DMS53 treated with DMSO at 0.1 percent for 48 hours (cell line): Measurements from ENCODE around the gene NGF.

Source experiments
- DNase-seq: peaks from one replicate; lab custom pipeline; 2025; ENCODE audit not compliant: unreplicated experiment; lab: John Stamatoyannopoulos, UW

NGF gene

DNA sequence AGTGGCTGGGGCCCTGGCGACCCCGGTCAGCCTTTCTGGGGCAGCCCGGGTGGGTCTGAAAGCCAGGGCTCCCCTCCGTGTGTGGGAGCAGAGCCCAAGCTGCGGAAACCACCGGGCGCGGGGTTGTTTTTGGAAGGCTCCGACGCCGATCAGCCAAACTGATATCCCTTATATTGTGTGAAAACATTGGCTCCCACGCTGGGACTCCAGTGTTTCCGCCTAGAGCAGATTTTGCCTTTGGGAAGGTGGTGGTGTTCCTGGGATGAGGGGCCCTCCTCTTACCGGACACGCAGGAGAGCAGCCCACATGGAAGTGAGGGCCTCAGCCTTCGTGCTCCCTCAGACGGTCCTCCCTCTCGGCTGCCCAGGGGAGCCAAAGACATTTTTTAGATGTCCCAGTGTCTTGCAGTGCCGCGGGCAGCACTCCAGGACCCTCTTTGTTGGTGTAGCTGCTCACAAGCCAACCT is 54.3 kb downstream of the NGF start:
- no peak for DNase-seq

DNA sequence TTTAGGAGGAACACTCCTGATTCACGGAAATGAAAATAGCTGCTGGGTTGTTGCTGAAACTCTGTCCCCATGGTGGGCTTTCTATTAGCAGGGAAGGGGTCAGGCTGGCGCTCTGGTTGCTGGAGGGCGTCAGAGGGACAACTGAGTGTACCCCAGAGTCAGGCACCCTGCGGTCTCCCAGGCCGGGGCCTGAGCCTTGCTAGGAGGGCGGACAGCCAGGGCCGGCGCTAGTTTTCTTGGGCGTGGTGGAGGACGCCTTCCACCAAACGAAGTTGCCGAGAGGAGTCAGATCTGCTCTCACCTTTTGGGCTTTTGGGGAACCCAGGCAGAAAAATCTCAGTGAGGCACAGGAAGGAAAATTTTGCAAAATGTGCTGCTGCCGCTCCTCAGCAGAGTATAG is 54.8 kb downstream of the NGF start:
- no peak for DNase-seq

DNA sequence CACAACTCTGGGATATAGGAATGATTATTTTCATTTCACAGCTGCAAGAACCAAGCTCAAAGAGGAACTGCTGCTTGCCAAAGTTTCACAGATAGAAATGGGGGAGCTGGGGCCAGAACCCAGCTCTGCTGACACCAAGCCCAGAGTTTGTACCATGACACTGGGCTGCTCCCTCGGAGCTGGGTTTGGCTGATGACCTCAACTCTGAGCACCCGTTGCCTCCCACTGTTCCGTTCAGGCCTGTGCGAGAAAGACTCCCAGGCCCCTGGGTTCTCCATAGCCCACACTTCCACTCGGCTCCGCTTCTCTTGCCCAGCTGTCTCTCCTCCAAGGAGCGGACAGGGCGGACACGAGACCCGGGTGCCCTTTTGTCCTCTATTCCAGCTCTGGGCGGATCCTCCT is 55.2 kb downstream of the NGF start:
- DNase-seq, result no peak

DNA sequence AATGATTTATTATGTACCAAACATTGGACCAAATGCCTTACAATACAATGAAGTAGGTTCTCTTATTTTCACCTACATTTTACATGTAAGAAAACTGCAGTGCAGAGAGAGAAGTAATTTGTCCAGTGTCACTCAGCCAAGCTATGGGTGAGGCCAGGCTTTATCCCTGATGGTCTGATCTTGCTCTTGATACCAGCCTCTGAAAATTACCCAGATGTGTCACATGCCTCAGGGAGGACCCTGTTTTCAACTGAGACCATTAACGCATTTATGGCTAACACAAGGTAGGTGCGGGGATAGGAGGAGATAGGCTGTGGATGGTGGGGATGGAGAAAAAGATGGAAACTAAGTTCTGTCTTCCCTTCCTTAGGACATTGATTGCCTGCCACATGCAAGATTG is 56.9 kb downstream of the NGF start:
- no peak for DNase-seq

DNA sequence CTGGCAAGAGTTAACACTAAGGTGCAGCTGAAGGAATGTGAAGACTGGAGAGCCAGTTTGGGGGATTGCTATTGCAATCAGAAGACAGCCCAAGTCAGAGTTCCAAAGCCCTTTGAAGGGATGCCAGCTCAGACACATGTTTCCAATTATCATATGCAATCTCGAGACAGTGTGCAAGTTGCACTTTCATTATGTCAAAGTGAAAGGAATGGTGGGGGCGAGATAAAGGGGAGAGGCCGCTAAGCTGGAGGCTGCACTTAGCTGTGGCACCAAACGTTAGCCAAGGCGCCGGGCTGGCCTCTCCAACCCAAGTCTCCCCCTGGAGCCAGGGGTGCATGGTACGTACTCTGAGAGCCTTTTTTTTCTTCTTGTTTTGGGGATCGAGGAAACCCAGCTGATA is 58.0 kb downstream of the NGF start:
- DNase-seq, result no peak

DNA sequence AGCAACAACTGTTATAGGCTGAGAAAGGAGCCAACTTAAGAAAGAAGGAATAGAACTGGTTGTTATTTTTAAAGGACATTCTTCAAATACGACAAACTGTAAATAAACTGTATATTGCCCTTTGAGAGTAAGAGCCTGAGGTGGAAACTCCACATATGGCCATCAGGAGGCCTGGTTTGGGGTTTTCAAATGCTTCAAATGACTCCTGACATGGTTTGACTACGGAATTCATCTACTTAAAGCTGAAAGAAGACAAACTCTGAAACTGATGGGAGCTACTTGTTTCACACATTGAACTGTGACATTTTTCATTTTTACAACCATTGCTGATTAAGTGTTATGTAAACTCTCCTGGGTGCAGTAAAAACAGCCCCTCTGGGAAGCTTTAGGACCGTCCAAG is 59.8 kb downstream of the NGF start:
- no peak for DNase-seq

DNA sequence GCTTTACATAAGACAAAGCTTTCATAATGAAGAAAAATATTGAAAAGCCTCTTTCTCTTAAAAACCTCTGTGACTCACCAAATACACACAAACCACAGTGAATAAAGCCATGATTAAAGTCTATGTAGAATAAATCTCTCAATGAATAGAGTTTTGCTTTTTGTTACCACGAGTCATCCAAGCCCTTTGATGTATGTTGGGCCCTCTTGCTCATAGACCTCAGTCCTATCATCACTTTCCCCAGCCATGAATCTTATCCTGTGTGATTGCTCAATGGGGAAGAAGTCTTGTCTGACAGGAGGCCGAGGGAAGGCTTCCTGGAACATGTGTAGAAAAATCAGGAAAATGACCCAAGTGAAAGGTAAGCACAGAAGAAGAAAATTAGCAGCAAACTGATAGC is 60.8 kb downstream of the NGF start:
- DNase-seq, result no peak

DNA sequence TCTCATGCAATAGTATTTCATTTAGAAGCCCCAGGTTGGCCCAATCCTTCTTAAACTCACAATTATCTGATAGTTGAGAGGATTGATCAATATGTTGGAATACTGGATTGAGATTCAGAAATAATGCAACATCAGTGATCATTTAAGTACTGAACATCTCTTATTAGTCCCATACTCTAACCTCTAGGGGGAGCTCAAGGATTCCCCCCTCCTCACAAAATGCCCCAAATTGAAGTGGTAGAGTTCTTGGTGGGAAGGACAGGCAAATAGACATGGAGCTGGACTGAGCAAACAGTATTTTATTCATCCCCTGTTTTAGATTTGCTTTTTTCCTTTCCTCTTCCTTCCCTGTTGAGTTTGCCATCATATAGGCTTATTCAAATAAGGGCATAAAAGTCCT is 62.8 kb downstream of the NGF start:
- peak; percentile 55 for DNase-seq

DNA sequence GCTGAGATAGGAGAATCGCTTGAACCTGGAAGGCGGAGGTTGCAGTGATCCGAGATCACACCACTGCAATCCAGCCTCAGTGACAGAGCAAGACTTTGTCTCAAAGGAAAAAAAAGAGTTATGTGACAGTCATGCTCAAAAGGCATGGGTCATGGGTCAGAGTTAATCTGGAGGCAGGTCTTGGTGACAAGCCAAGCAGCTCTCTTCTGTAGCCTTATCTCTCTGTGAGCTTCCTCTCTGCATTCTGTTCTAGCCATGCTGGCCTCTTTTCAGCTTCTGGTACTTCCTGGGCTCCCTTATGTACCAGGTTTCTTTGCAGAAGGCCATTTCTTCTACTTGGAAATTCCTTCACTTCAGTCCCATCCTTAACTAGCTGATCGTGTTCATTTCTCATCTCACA is 63.6 kb downstream of the NGF start:
- no peak for DNase-seq

DNA sequence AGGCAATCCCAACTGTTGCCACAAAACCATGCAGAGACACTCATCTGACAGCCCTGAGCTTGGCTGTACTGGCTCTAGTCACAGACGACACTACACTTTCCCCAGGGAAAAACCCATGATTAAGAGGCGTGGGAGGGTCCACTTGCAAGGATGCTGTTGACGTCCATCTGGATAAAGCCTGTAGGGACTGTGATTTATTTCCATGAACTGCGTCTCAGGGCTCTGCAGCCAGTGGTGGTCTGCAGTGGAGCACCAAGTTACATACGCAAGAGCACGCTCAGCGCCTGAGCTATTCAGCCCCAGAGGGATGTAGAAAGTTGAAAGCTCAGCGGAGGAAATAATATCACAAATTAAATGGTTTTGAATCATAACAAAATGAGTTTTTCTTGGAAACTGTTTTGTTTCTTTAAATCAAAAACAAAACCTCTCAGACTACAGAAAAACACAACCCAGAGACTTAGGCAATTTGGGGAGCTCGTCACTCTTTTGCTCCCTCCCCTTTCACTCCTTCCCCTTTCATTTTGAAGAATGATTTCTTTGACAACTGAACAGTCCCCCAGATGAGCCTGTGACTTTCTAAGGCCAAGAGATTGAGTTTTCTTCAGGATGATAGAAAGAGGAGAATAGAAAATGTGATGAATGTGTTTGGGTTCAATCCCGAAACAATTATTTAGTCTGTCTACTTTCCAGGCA is 71.2 kb downstream of the NGF start:
- DNase-seq, result no peak

DNA sequence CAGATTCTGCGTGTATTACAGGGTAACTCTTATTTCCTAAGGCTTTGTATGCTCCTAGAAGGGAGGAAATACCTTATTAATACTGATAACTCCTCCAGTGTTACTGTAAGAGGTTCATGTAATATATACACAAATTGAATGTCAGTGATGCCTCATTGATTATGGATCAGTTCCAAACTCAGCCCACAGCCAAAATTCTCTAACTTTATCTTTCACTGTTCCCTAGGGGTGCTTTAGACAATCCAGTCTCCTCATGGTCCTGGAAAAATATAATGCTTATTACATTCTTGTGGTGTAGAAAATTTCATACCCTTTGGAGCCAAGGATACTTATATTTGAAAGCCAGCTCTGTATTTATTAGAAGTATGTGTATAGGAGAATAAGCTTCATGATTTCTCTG is 73.0 kb downstream of the NGF start:
- no peak for DNase-seq

DNA sequence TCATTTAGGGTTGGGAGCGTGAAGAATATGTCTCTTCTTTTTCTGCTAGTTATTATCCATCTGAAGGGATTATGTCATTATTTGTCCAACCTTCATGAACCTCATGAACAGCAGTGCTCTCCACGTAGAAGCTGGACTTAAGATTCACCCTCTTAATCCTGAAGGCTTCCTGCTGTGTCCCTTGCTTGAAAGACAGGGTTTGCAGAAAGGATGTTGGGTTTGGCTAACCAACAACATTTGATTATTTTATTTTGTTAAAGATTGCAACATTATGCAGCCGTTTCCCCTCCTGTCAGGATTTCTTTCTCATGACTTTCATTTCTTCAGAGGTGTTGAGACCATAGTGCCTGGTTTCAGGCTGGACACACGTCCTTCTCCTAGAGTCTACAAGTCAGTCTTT is 75.2 kb downstream of the NGF start:
- DNase-seq, result no peak

DNA sequence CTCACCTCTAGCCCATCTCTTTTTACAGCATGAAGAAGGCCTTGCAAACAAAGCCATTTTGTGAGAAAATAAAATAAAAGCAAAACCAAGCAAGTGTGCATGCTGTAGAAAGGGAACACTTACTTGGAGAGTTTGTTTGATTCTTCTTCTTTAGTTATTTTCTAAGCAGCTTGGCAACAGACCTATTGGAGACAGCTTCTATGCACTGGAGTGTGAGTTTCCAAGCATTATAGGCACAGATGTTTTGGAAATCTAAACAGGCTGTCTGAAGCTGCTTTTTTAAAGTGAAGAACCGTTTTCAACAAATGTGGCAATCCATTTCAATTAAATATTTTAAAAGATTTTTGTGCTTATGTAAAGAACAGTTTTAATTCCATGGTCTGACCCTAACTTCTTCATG is 76.6 kb downstream of the NGF start:
- DNase-seq, result no peak

DNA sequence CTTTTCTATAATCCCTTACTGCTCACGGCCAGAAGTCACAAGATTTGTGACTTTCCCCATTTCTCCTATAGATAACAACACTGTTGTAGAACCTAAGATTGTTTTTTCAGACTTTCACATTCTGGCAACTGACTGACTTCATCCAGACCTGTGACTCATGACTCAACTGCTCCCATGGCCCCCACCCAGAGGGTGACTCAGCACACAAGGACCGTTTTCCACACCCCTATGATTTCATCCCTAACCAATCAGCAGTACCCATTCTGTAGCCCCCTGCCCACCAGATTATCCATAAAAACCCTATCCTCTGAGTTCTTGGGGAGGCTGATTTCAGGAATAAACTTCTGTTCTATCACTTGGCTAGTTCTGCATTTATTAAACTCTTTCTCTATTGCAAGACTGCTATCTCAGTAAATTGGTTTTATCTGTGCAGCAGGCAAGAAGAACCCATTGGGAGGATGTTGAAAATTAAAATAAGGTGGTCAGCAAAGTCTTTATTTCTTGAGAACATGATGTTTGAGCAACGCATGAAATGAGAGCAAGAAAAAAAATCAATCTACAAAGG is 79.7 kb downstream of the NGF start:
- DNase-seq, result no peak

DNA sequence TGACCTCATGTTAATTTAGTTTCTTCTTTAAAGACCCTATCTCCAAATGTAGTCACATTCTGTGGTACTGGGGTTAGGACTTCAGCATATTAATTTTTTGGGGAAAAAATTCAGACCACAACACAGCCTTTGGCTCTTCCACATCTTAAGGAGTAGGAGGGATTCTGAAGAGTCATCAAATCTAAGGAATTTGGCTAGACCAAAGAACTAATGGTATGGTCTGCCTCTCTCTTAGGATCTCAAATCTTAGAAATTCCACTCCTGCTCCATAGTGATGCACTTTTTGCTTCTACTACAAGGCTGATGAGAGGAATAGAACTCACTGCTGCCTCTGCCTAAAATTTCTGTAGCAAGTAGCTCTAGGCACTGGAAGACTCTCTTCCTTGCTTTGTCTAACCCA is 80.5 kb downstream of the NGF start:
- DNase-seq, result no peak

DNA sequence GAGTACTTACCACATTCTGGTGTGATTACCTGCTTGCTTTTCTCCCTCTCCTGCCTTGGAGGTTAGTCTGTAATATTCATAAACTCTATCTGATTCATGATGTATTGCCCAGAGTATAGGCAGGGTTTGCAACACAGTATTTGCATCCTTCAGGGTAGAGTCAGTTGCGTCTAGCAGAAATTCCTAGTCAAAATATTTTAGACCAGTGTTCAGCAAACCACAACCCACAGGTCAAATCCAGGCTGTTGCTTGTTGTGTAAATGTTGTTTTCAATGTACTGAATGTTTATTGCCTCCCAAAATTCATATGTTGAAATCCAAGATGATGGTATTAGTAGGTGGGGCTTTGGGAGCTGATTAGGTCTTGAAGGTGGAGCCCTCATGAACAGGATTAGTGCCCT is 82.9 kb downstream of the NGF start:
- DNase-seq, result no peak

DNA sequence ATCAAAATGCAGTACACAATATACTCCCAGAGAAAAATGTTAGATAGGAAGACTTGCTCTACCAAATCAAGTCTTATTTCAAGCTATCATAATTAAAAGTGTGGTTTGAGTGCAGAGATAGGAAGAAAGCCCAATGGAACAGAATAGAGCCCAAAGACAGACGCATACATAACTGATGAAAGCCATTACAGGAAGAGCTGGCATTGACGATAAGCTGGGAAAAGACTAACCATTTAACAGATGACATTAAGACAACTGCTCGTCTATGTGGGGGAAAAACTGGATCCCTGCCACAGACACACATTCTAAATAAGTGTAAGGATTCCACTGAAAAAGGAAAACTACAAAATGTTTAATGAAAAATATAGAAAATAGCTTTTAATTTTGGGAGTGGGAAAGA is 85.5 kb downstream of the NGF start:
- DNase-seq, result no peak

DNA sequence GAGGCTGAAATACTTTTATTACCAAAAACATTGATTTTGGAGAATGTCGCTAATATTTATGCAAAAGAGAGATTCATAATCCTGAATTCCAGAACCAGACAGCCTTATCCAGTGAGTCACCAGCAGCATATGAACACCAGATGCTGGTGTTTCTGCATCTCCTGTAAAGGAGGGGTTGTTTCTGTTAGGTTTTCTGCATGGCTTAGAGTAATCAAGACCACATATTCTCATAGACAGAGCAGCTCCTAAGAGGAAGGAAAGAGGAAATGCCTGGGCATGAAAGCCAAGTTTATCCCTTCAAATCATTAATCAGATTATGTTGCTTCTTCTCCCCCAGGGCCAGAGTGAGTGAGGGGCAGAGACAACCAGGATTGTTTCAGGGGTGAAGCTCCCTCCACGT is 86.2 kb downstream of the NGF start:
- DNase-seq, result no peak

DNA sequence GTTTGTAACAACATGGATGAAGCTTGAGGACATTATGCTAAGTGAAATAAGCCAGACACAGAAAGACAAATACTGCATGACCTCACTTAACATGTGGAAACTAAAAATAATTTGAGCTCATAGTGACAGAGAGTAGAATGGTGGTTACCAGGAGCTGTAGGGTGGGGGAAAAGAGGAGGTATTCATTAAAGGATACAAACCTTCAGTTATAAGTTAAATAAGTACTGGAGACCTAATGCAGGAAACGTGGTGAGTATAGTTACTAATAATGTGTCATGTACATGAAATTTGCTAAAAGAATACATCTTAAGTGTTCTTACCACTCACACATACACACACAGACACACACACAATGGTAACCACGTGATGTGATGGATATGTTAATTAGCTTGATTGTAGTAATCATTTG is 86.7 kb downstream of the NGF start:
- DNase-seq, result no peak

DNA sequence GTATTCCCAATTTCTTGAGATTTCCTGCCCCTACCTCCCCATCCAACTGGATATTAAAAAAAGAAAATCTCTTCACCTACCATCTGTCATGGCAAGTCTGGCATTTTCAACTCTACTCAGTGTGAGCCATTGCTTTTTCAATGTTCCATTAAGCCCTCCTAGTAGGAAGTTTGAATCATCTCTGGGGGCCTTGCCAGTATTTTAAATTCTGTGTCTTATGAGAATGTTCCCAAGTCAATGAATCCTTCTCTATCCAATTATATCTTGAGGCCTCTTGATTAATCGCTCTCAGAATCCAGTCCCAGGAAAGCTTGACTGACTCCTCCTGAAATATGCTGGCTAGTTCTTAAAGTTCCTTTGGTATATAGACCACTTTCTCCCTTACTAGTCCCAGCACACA is 91.5 kb downstream of the NGF start:
- no peak for DNase-seq

DNA sequence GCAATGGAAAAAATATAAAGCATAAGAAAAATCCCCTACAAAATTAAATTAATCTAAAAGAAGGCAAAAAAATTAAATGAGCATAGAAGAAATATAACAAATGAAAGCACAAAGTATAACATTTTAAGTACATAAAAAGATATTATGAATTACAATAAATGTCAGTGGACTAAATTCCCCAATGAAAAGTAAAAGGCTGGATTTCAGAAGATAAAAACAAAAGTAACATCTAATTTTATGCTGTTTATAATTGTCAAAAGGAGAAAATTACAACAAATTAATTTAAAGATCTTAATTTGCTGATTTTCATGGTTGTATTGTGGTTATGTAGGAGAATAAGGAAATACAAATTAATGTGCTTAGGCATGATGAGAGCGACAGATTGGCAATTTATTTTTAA is 92.8 kb downstream of the NGF start:
- DNase-seq, result no peak

DNA sequence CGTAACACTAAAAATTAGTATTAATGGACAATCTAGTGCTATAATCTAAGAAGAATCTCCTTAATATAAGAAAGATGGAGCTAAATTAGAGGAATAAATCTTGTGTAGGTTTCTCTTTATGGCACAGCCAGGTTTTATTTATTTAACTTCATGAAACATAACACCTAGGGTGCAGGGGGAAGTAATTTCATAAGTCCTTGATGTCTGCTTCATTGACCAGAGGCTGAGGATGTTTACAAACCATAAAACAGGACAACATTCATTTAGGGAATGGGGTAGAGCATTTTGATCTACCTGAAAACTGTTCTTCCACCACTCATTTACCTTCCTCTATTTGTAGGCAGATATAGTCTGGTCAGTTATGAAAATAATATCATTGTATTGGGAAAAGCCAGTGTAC is 95.5 kb downstream of the NGF start:
- peak; percentile 43 for DNase-seq

DNA sequence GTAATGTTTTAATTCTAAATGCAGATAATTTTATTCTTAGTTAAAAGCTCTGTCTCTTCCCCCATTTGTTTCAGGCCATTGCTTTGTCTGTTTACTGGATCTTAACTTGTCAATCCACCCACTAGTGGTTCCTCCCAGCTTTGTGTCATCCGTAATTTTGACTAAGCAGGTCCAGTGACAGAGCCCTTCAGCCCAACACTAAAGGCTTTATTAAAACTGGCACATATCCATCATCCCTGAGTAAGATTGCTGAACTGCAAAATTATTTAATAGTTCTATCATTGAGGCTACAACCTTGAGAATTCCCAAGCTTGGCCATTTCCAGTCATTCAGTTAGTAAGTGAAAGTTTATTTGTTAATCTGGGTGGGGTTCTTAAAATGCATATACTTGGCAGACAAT is 96.7 kb downstream of the NGF start:
- no peak for DNase-seq
